CD4-positive, CD25-positive, alpha-beta regulatory T cell (primary cell): ENCODE results near the gene HDLBP. TPM values are rescaled to one million over a fixed set of nuclear protein-coding genes. Genes with fewer than 3 reads are reported as not detected.

Experiments used
- ATAC-seq, 2 donors: fragments of 150-1000 bp; cut with Tn5 transposase; one replicate each; pipeline ENCODE4 v1.10.0; 2021; ENCODE audit warnings: low read depth in 2 of 2, moderate number of reproducible peaks in 2 of 2, moderate library complexity in 1 of 2
- DNase-seq, 3 donors: peaks; one replicate each; pipeline versions ENCODE4 v3.0.0 to v3.0.0-alpha.2; 2012 to 2022; ENCODE audit warnings: mixed read lengths in 1 of 3
- H3K27ac ChIP-seq: one replicate; pipeline ENCODE4 v1.7.0; 2013; ENCODE audit warnings: mild to moderate bottlenecking, low read length; ENCODE audit not compliant: insufficient read depth, poor library complexity, severe bottlenecking
- H3K27me3 ChIP-seq: one replicate; pipeline ENCODE4 v1.7.0; 2013; ENCODE audit warnings: low read length; ENCODE audit not compliant: control insufficient read depth, insufficient read depth
- H3K36me3 ChIP-seq: one replicate; pipeline ENCODE4 v1.7.0; 2013; ENCODE audit warnings: mild to moderate bottlenecking, low read length, moderate library complexity; ENCODE audit not compliant: control insufficient read depth, insufficient read depth
- H3K4me1 ChIP-seq: 2 replicates; pipeline ENCODE4 v1.7.0; 2013; ENCODE audit warnings: mild to moderate bottlenecking, low read length; ENCODE audit not compliant: insufficient read depth, control insufficient read depth, poor library complexity, severe bottlenecking
- H3K4me3 ChIP-seq: one replicate; pipeline ENCODE4 v1.7.0; 2013; ENCODE audit warnings: low read depth, mild to moderate bottlenecking, low read length, moderate library complexity
- H3K9me3 ChIP-seq, 2 experiments: 1 replicate in 1 of 2; 2 replicates in 1 of 2; pipeline ENCODE4 v1.7.0; 2013; ENCODE audit warnings: low read length in 2 of 2, mild to moderate bottlenecking in 1 of 2, moderate library complexity in 1 of 2; ENCODE audit not compliant: control insufficient read depth in 2 of 2
- H3K27ac Mint-ChIP-seq, 3 donors: one replicate each; pipeline ENCODE4 v1.8.0; 2020 to 2022; ENCODE audit warnings: mild to moderate bottlenecking in 3 of 3, mixed read lengths in 3 of 3, moderate library complexity in 2 of 3
- H3K27me3 Mint-ChIP-seq: one replicate; pipeline ENCODE4 v1.8.0; 2022; ENCODE audit warnings: mild to moderate bottlenecking, mixed read lengths
- H3K36me3 Mint-ChIP-seq: one replicate; pipeline ENCODE4 v1.8.0; 2020; ENCODE audit warnings: mixed read lengths
- H3K4me1 Mint-ChIP-seq, 4 donors: one replicate each; pipeline ENCODE4 v1.8.0; 2020 to 2022; ENCODE audit warnings: mixed read lengths in 4 of 4, mild to moderate bottlenecking in 1 of 4
- H3K4me3 Mint-ChIP-seq, 4 donors: one replicate each; pipeline ENCODE4 v1.8.0; 2020 to 2022; ENCODE audit warnings: mild to moderate bottlenecking in 4 of 4, mixed read lengths in 4 of 4, moderate library complexity in 3 of 4
- H3K9me3 Mint-ChIP-seq, 7 donors: one replicate each; pipeline ENCODE4 v1.8.0; 2020 to 2022; ENCODE audit warnings: mixed read lengths in 7 of 7, mild to moderate bottlenecking in 3 of 7, moderate library complexity in 2 of 7
- polyA plus RNA-seq, 4 donors: library from polyadenylated mRNA; unstranded; fragments of 300-500 nt; fragmentation: Illumina TruSeq; gene quantifications; one replicate each; pipeline ENCODE4 v1.2.3, GENCODE V29; 2021
- total RNA-seq: library from RNA; stranded (reverse); gene quantifications from one replicate; pipeline ENCODE4 v1.2.3, GENCODE V29; 2022

Gene HDLBP
- total RNA-seq = 121 TPM
- 10 to 100 TPM; 33.6 to 42.6 (median 41.3) TPM for polyA plus RNA-seq

GRCh38 chr2:241315093-241315878 is at the start of gene HDLBP:
Gene HDLBP (minus strand): TSS chr2:241315672. CDS start chr2:241266869, 48,803 bp downstream.
- H3K27ac Mint-ChIP-seq = peak within 1 kb of the TSS; percentile 99 to 100 (median 99)
- DNase-seq = peak; percentile 99 to 100 (median 100)

GRCh38 chr2:241364781-241365180 is 49.3 kb upstream of the HDLBP start:
- H3K36me3 Mint-ChIP-seq = peaks cover 4% of the 10 kb centered on the region
- Histone ChIP-seq H3K27me3 (no peaks in the 10 kb centered on the region), H3K36me3 (no peaks in the 10 kb centered on the region), H3K27ac (no peak overlapping the region), H3K4me3 (no peak overlapping the region), H3K9me3 (no peaks in the 10 kb centered on the region), H3K4me1 (no peaks in the 10 kb centered on the region)
- H3K4me1 Mint-ChIP-seq = peaks cover 0 to 17% (median 11%) of the 10 kb centered on the region in 4 donors
- H3K27me3 Mint-ChIP-seq = no peaks in the 10 kb centered on the region
- H3K9me3 Mint-ChIP-seq = no peaks in the 10 kb centered on the region
- no peak for DNase-seq
- no peak overlapping the region for H3K4me3 Mint-ChIP-seq
- no peak for ATAC-seq
- no peak overlapping the region for H3K27ac Mint-ChIP-seq

More at GRCh38 chr2:241315093-241315878, at the start of gene HDLBP:
- Histone ChIP-seq H3K4me1 (peaks cover 58% of the 10 kb centered on the region), H3K27ac (peak within 1 kb of the TSS; percentile 98), H3K9me3 (no peaks in the 10 kb centered on the region), H3K36me3 (no peaks in the 10 kb centered on the region), H3K27me3 (no peaks in the 10 kb centered on the region), H3K4me3 (peak within 1 kb of the TSS; percentile 96)
- Mint-ChIP-seq H3K4me1 (peaks cover 40 to 82% (median 65%) of the 10 kb centered on the region in 4 donors), H3K27me3 (peaks cover 6% of the 10 kb centered on the region), H3K36me3 (peaks cover 10% of the 10 kb centered on the region), H3K9me3 (no peaks in the 10 kb centered on the region), H3K4me3 (peak within 1 kb of the TSS; percentile 95 to 100 (median 98))
- ATAC-seq = peak; percentile 79 to 81

- Mint-ChIP-seq H3K4me1 (peaks cover 0 to 27% (median 19%) of the 10 kb centered on the region in 4 donors), H3K36me3 (peaks cover 4% of the 10 kb centered on the region), H3K4me3 (no peak overlapping the region), H3K27me3 (no peaks in the 10 kb centered on the region), H3K9me3 (no peaks in the 10 kb centered on the region), H3K27ac (no peak overlapping the region)
- Histone ChIP-seq H3K4me3 (no peak overlapping the region), H3K36me3 (no peaks in the 10 kb centered on the region), H3K27ac (no peak overlapping the region), H3K9me3 (no peaks in the 10 kb centered on the region), H3K4me1 (no peaks in the 10 kb centered on the region), H3K27me3 (no peaks in the 10 kb centered on the region)
- DNase-seq = no peak
- no peak for ATAC-seq
These were observed 48.0 kb upstream of the HDLBP start for GRCh38 chr2:241363426-241363825.

- Mint-ChIP-seq H3K4me1 (peaks cover 7 to 37% (median 29%) of the 10 kb centered on the region in 4 donors), H3K27me3 (no peaks in the 10 kb centered on the region), H3K36me3 (no peaks in the 10 kb centered on the region), H3K27ac (no peak overlapping the region), H3K4me3 (peak overlapping the region in 2 of 4 donors; percentile 19 to 68), H3K9me3 (no peaks in the 10 kb centered on the region)
- Histone ChIP-seq H3K36me3 (no peaks in the 10 kb centered on the region), H3K9me3 (no peaks in the 10 kb centered on the region), H3K4me3 (no peak overlapping the region), H3K27me3 (no peaks in the 10 kb centered on the region), H3K4me1 (peaks cover 9% of the 10 kb centered on the region), H3K27ac (no peak overlapping the region)
- no peak for DNase-seq
- no peak for ATAC-seq
These were observed 44.1 kb upstream of the HDLBP start for GRCh38 chr2:241359481-241360045.

- H3K4me3 ChIP-seq = no peak overlapping the region
- no peak for ATAC-seq
- H3K4me1 ChIP-seq = peaks cover 9% of the 10 kb centered on the region
- no peaks in the 10 kb centered on the region for H3K9me3 ChIP-seq
- no peaks in the 10 kb centered on the region for H3K27me3 Mint-ChIP-seq
- peaks cover 7 to 38% (median 29%) of the 10 kb centered on the region in 4 donors for H3K4me1 Mint-ChIP-seq
- peak overlapping the region in 2 of 3 donors; percentile 30 to 66 for H3K27ac Mint-ChIP-seq
- H3K36me3 ChIP-seq = peaks cover under 1% of the 10 kb centered on the region
- peak overlapping the region; percentile 23 to 49 (median 45) for H3K4me3 Mint-ChIP-seq
- no peaks in the 10 kb centered on the region for H3K27me3 ChIP-seq
- H3K9me3 Mint-ChIP-seq = no peaks in the 10 kb centered on the region
- H3K36me3 Mint-ChIP-seq = no peaks in the 10 kb centered on the region
- no peak overlapping the region for H3K27ac ChIP-seq
- peak in 1 of 3 donors; percentile 39 for DNase-seq
These were observed 43.0 kb upstream of the HDLBP start for GRCh38 chr2:241358470-241358869.

GRCh38 chr2:241357531-241357930 is 42.1 kb upstream of the HDLBP start:
- Histone ChIP-seq H3K9me3 (no peaks in the 10 kb centered on the region), H3K27ac (no peak overlapping the region), H3K27me3 (no peaks in the 10 kb centered on the region), H3K4me1 (peaks cover 9% of the 10 kb centered on the region), H3K4me3 (no peak overlapping the region), H3K36me3 (peaks cover 10% of the 10 kb centered on the region)
- no peak overlapping the region for H3K27ac Mint-ChIP-seq
- no peaks in the 10 kb centered on the region for H3K27me3 Mint-ChIP-seq
- no peaks in the 10 kb centered on the region for H3K36me3 Mint-ChIP-seq
- no peaks in the 10 kb centered on the region for H3K9me3 Mint-ChIP-seq
- H3K4me1 Mint-ChIP-seq = peaks cover 7 to 38% (median 28%) of the 10 kb centered on the region in 4 donors
- DNase-seq (no peak), ATAC-seq (no peak)
- H3K4me3 Mint-ChIP-seq = peak overlapping the region; percentile 57 to 85 (median 78)

GRCh38 chr2:241356871-241357260 is 41.4 kb upstream of the HDLBP start:
- H3K36me3 ChIP-seq = peaks cover 17% of the 10 kb centered on the region
- peak overlapping the region; percentile 76 to 85 (median 82) for H3K4me3 Mint-ChIP-seq
- peak overlapping the region; percentile 80 for H3K4me3 ChIP-seq
- no peaks in the 10 kb centered on the region for H3K27me3 Mint-ChIP-seq
- no peaks in the 10 kb centered on the region for H3K9me3 ChIP-seq
- peaks cover 7 to 38% (median 29%) of the 10 kb centered on the region in 4 donors for H3K4me1 Mint-ChIP-seq
- no peaks in the 10 kb centered on the region for H3K27me3 ChIP-seq
- no peak for DNase-seq
- no peak for ATAC-seq
- no peaks in the 10 kb centered on the region for H3K9me3 Mint-ChIP-seq
- peaks cover 4% of the 10 kb centered on the region for H3K36me3 Mint-ChIP-seq
- no peak overlapping the region for H3K27ac ChIP-seq
- peaks cover 9% of the 10 kb centered on the region for H3K4me1 ChIP-seq
- H3K27ac Mint-ChIP-seq = peak overlapping the region in 2 of 3 donors; percentile 67 to 71
